ENCODE data around the gene HDGFL3. TPM values are rescaled to one million over a fixed set of nuclear protein-coding genes. Genes with fewer than 3 reads are reported as not detected.

HDGFL3 gene
- total and polyA plus RNA-seq, 2 experiments from 2014 or later = 68.6 to 135 TPM

DNA sequence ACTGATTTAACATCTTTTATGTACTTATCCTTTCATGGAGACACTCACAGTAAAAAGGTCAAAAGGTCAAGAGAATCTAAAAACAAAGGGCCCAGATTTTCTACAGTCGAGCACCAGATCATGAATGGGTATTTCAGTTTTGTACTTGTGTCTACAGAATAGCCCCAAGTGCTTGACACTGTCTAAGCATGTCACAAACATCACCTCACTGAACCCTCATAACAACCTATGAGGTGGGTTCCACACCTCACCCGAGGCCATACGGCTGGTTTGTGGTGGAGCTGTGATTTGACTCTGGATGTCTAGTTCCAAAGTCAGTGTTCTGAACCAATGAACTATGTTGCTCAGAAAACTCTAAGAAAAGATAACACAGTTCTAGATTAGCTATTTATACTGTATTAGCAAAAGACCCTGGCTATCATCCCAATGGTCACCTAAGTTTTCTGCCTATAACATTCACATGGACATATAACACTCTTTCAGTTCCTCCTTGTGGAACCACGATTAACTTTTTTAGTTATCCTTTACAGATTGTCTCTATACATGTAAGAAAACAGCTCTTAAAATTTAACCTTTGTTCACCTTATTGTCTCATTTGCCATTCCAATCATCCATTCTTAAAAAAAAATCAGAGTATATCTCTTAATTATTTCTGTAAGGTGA, 74.6 kb downstream of the HDGFL3 start:
- Mint-ChIP-seq H3K36me3 (ENCODE audit: low read depth) (peaks cover 10% of the 10 kb centered on the region; the same call in 2 of the 3 replicates), H3K9me3 (no peaks in the 10 kb centered on the region), H3K27ac (no peak overlapping the region), H3K27me3 (ENCODE audit: insufficient read depth, low read depth, poor library complexity) (peaks cover 5% of the 10 kb centered on the region), H3K4me1 (no peaks in the 10 kb centered on the region), H3K4me3 (no peak overlapping the region)
- Histone ChIP-seq H3K27me3 (ENCODE audit: insufficient read depth) (no peaks in the 10 kb centered on the region), H3F3A (replicated peaks; ENCODE audit: low read depth) (no peaks in the 10 kb centered on the region), H3K4me1 (ENCODE audit: insufficient read depth) (no peaks in the 10 kb centered on the region), H3K79me2 (replicated peaks; ENCODE audit: insufficient read depth) (no peaks in the 10 kb centered on the region), H3K36me3 (ENCODE audit: insufficient read depth) (no peaks in the 10 kb centered on the region), H4K20me1 (replicated peaks; ENCODE audit: insufficient read depth) (no peaks in the 10 kb centered on the region), H3K4me2 (no peak overlapping the region), H2AFZ (no peak overlapping the region), H3K4me3 (no peak overlapping the region), H3K9me2 (ENCODE audit: insufficient read depth) (no peaks in the 10 kb centered on the region), H3K27ac (ENCODE audit: low read depth) (no peak overlapping the region)
- DNase-seq (ENCODE audit: low spot score) = no peak
- TF ChIP-seq JUNB (IDR thresholded peaks at IDR 0.05; ENCODE audit: unreplicated experiment) (no peak), STAT1 (IDR thresholded peaks at IDR 0.05; ENCODE audit: unreplicated experiment) (no peak), CREB1 (CRISPR knock-in tag; IDR thresholded peaks at IDR 0.05; ENCODE audit: low read depth) (no peak), REST (IDR thresholded peaks at IDR 0.05; ENCODE audit: unreplicated experiment) (no peak), EZH2phosphoT487 (IDR thresholded peaks at IDR 0.05; ENCODE audit: unreplicated experiment) (no peak), POLR2AphosphoS5 (IDR thresholded peaks at IDR 0.05; ENCODE audit: low read depth) (no peak)
- TF ChIP-seq, protein P1, sequence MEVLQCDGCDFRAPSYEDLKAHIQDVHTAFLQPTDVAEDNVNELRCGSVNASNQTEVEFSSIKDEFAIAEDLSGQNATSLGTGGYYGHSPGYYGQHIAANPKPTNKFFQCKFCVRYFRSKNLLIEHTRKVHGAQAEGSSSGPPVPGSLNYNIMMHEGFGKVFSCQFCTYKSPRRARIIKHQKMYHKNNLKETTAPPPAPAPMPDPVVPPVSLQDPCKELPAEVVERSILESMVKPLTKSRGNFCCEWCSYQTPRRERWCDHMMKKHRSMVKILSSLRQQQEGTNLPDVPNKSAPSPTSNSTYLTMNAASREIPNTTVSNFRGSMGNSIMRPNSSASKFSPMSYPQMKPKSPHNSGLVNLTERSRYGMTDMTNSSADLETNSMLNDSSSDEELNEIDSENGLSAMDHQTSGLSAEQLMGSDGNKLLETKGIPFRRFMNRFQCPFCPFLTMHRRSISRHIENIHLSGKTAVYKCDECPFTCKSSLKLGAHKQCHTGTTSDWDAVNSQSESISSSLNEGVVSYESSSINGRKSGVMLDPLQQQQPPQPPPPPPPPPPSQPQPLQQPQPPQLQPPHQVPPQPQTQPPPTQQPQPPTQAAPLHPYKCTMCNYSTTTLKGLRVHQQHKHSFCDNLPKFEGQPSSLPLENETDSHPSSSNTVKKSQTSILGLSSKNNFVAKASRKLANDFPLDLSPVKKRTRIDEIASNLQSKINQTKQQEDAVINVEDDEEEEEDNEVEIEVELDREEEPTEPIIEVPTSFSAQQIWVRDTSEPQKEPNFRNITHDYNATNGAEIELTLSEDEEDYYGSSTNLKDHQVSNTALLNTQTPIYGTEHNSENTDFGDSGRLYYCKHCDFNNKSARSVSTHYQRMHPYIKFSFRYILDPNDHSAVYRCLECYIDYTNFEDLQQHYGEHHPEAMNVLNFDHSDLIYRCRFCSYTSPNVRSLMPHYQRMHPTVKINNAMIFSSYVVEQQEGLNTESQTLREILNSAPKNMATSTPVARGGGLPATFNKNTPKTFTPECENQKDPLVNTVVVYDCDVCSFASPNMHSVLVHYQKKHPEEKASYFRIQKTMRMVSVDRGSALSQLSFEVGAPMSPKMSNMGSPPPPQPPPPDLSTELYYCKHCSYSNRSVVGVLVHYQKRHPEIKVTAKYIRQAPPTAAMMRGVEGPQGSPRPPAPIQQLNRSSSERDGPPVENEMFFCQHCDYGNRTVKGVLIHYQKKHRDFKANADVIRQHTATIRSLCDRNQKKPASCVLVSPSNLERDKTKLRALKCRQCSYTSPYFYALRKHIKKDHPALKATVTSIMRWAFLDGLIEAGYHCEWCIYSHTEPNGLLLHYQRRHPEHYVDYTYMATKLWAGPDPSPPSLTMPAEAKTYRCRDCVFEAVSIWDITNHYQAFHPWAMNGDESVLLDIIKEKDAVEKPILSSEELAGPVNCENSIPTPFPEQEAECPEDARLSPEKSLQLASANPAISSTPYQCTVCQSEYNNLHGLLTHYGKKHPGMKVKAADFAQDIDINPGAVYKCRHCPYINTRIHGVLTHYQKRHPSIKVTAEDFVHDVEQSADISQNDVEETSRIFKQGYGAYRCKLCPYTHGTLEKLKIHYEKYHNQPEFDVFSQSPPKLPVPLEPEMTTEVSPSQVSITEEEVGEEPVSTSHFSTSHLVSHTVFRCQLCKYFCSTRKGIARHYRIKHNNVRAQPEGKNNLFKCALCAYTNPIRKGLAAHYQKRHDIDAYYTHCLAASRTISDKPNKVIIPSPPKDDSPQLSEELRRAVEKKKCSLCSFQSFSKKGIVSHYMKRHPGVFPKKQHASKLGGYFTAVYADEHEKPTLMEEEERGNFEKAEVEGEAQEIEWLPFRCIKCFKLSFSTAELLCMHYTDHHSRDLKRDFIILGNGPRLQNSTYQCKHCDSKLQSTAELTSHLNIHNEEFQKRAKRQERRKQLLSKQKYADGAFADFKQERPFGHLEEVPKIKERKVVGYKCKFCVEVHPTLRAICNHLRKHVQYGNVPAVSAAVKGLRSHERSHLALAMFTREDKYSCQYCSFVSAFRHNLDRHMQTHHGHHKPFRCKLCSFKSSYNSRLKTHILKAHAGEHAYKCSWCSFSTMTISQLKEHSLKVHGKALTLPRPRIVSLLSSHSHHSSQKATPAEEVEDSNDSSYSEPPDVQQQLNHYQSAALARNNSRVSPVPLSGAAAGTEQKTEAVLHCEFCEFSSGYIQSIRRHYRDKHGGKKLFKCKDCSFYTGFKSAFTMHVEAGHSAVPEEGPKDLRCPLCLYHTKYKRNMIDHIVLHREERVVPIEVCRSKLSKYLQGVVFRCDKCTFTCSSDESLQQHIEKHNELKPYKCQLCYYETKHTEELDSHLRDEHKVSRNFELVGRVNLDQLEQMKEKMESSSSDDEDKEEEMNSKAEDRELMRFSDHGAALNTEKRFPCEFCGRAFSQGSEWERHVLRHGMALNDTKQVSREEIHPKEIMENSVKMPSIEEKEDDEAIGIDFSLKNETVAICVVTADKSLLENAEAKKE (CRISPR knock-in tag; IDR thresholded peaks at IDR 0.05) = no peak
- TF ChIP-seq, protein P2, sequence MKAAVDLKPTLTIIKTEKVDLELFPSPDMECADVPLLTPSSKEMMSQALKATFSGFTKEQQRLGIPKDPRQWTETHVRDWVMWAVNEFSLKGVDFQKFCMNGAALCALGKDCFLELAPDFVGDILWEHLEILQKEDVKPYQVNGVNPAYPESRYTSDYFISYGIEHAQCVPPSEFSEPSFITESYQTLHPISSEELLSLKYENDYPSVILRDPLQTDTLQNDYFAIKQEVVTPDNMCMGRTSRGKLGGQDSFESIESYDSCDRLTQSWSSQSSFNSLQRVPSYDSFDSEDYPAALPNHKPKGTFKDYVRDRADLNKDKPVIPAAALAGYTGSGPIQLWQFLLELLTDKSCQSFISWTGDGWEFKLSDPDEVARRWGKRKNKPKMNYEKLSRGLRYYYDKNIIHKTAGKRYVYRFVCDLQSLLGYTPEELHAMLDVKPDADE (IDR thresholded peaks at IDR 0.05) = no peak
- no peak for ATAC-seq
